Activated CD8-positive, alpha-beta memory T cell treated with anti-CD3 and anti-CD28 coated beads for 4 hours (primary cell): ENCODE data around the gene MEGF9.
"Not testable (repeated sequence)": the region's sequence is repeated elsewhere in the genome, so short reads cannot be mapped to it uniquely, and the experiment has no call there.

ENCODE experiments used
- DNase-seq, 2 donors: peaks; one replicate each; pipeline ENCODE4 v3.0.0-alpha.2; 2020; ENCODE audit warnings: low read depth in 2 of 2

Gene MEGF9

GRCh38 chr9:120714088-120714845 lies at the start of gene MEGF9:
Gene MEGF9 (minus strand): TSS chr9:120714470. CDS start chr9:120714358, 112 bp downstream.
- peak; percentile 92 to 96 for DNase-seq

GRCh38 chr9:120761006-120761405 lies 46.7 kb upstream of the MEGF9 start:
- DNase-seq, result no peak

- DNase-seq, result no peak
Measured at GRCh38 chr9:120759755-120760400, 45.6 kb upstream of the MEGF9 start.

- DNase-seq, result no peak
Measured at GRCh38 chr9:120758544-120758943, 44.3 kb upstream of the MEGF9 start.

- no peak for DNase-seq
Measured at GRCh38 chr9:120757026-120757913, 43.0 kb upstream of the MEGF9 start.

GRCh38 chr9:120756531-120756930 lies 42.3 kb upstream of the MEGF9 start:
- no peak for DNase-seq

GRCh38 chr9:120755810-120756434 lies 41.7 kb upstream of the MEGF9 start:
- DNase-seq, result peak; percentile 35 to 51

GRCh38 chr9:120755044-120755443 lies 40.8 kb upstream of the MEGF9 start:
- no peak for DNase-seq

GRCh38 chr9:120750421-120750820 lies 36.2 kb upstream of the MEGF9 start:
- no peak for DNase-seq

- not testable (repeated sequence) for DNase-seq
Measured at GRCh38 chr9:120746366-120746765, 32.1 kb upstream of the MEGF9 start.

GRCh38 chr9:120745278-120745677 lies 31.0 kb upstream of the MEGF9 start:
- DNase-seq, result no peak

- no peak for DNase-seq
Measured at GRCh38 chr9:120742951-120743416, 28.7 kb upstream of the MEGF9 start.

- no peak for DNase-seq
Measured at GRCh38 chr9:120741701-120742100, 27.4 kb upstream of the MEGF9 start.

GRCh38 chr9:120741191-120741590 lies 26.9 kb upstream of the MEGF9 start:
- no peak for DNase-seq

GRCh38 chr9:120740132-120740531 lies 25.9 kb upstream of the MEGF9 start:
- DNase-seq, result no peak

GRCh38 chr9:120737416-120738165 lies 23.3 kb upstream of the MEGF9 start:
- no peak for DNase-seq

GRCh38 chr9:120736881-120737280 lies 22.6 kb upstream of the MEGF9 start:
- no peak for DNase-seq

- DNase-seq, result no peak
Measured at GRCh38 chr9:120735415-120736126, 21.3 kb upstream of the MEGF9 start.

GRCh38 chr9:120734607-120735410 lies 20.5 kb upstream of the MEGF9 start:
- DNase-seq, result no peak
